Measurements from ENCODE around the gene THBS1.

Gene THBS1

GRCh38 chr15:39609166-39609916, 28.5 kb downstream of the THBS1 start:
- DNase-seq, result no peak

- no peak for DNase-seq
Observed at GRCh38 chr15:39610665-39611064, 29.8 kb downstream of the THBS1 start.

- DNase-seq, result no peak
Observed at GRCh38 chr15:39613271-39613670, 32.4 kb downstream of the THBS1 start.

- no peak for DNase-seq
Observed at GRCh38 chr15:39613861-39614260, 33.0 kb downstream of the THBS1 start.

- DNase-seq, result no peak
Observed at GRCh38 chr15:39616731-39617455, 36.0 kb downstream of the THBS1 start.

- no peak for DNase-seq
Observed at GRCh38 chr15:39618063-39618823, 37.4 kb downstream of the THBS1 start.

GRCh38 chr15:39621210-39621609, 40.3 kb downstream of the THBS1 start:
- DNase-seq, result no peak

GRCh38 chr15:39621976-39622375, 41.1 kb downstream of the THBS1 start:
- DNase-seq, result no peak

GRCh38 chr15:39622660-39623516, 42.0 kb downstream of the THBS1 start:
- DNase-seq, result no peak

GRCh38 chr15:39623529-39623931, 42.7 kb downstream of the THBS1 start:
- DNase-seq, result no peak

- DNase-seq, result peak; percentile 31
Observed at GRCh38 chr15:39624806-39625205, 43.9 kb downstream of the THBS1 start.

- no peak for DNase-seq
Observed at GRCh38 chr15:39625451-39625850, 44.6 kb downstream of the THBS1 start.

GRCh38 chr15:39625856-39626255, 45.0 kb downstream of the THBS1 start:
- DNase-seq, result no peak

GRCh38 chr15:39627451-39628143, 46.7 kb downstream of the THBS1 start:
- DNase-seq, result no peak

- DNase-seq, result no peak
Observed at GRCh38 chr15:39628144-39628508, 47.2 kb downstream of the THBS1 start.

GRCh38 chr15:39628546-39629257, 47.8 kb downstream of the THBS1 start:
- DNase-seq, result no peak

GRCh38 chr15:39629371-39629770, 48.5 kb downstream of the THBS1 start:
- DNase-seq, result peak; percentile 50

GRCh38 chr15:39629906-39630305, 49.0 kb downstream of the THBS1 start:
- no peak for DNase-seq

GRCh38 chr15:39631357-39631756, 50.5 kb downstream of the THBS1 start:
- no peak for DNase-seq

GRCh38 chr15:39638041-39638440, 57.2 kb downstream of the THBS1 start:
- no peak for DNase-seq

- DNase-seq, result no peak
Observed at GRCh38 chr15:39639037-39639436, 58.2 kb downstream of the THBS1 start.
